ENCODE data around the gene LAMC3. TPM values are rescaled to one million over a fixed set of nuclear protein-coding genes. Genes with fewer than 3 reads are reported as not detected.

LAMC3 gene
- total RNA-seq, 1 donor from 2014 or later: not detected

GRCh38 chr9:131028221-131028884 lies 19.4 kb downstream of the LAMC3 start:
- Histone ChIP-seq H3K79me2 (ENCODE audit: low read depth) (no peaks in the 10 kb centered on the region), H2AFZ (replicated peaks) (no peak overlapping the region), H3K9ac (no peak overlapping the region), H3K4me1 (peaks cover 8% of the 10 kb centered on the region), H4K20me1 (ENCODE audit: low read depth) (no peaks in the 10 kb centered on the region), H3K4me2 (no peak overlapping the region), H3K4me3 (no peak overlapping the region), H3K36me3 (no peaks in the 10 kb centered on the region), H3K27ac (no peak overlapping the region), H3K9me3 (ENCODE audit: low read depth) (no peaks in the 10 kb centered on the region), H3F3A (ENCODE audit: low read depth) (no peaks in the 10 kb centered on the region), H3K27me3 (no peaks in the 10 kb centered on the region)
- Mint-ChIP-seq H3K4me1 (peaks cover 16% of the 10 kb centered on the region), H3K9me3 (no peaks in the 10 kb centered on the region), H3K27me3 (ENCODE audit: insufficient read depth, low read depth) (peaks cover 7% of the 10 kb centered on the region), H3K27ac (no peak overlapping the region), H3K36me3 (no peaks in the 10 kb centered on the region), H3K4me3 (no peak overlapping the region)
- DNase-seq (ENCODE audit: low spot score): no peak
- no peak for TF ChIP-seq CTCF (IDR thresholded peaks at IDR 0.05)
- no peak for TF ChIP-seq EZH2phosphoT487 (IDR thresholded peaks at IDR 0.05)
- no peak for TF ChIP-seq EZH2 (IDR thresholded peaks at IDR 0.05)

- no peak for DNase-seq (ENCODE audit: low spot score)
- Mint-ChIP-seq H3K27ac (no peak overlapping the region), H3K4me3 (no peak overlapping the region), H3K4me1 (peaks cover 16% of the 10 kb centered on the region), H3K27me3 (ENCODE audit: insufficient read depth, low read depth) (peaks cover 7% of the 10 kb centered on the region), H3K9me3 (no peaks in the 10 kb centered on the region), H3K36me3 (no peaks in the 10 kb centered on the region)
- no peaks in the 10 kb centered on the region for H3F3A ChIP-seq (ENCODE audit: low read depth)
- H2AFZ ChIP-seq (replicated peaks): no peak overlapping the region
- H3K9ac ChIP-seq: no peak overlapping the region
- H3K79me2 ChIP-seq (ENCODE audit: low read depth): no peaks in the 10 kb centered on the region
- H3K4me2 ChIP-seq: no peak overlapping the region
- no peak overlapping the region for H3K4me3 ChIP-seq
- no peaks in the 10 kb centered on the region for H3K9me3 ChIP-seq (ENCODE audit: low read depth)
- H3K4me1 ChIP-seq: peaks cover 8% of the 10 kb centered on the region
- no peaks in the 10 kb centered on the region for H3K36me3 ChIP-seq
- no peaks in the 10 kb centered on the region for H3K27me3 ChIP-seq
- no peak overlapping the region for H3K27ac ChIP-seq
- TF ChIP-seq EZH2phosphoT487 (IDR thresholded peaks at IDR 0.05): no peak
- TF ChIP-seq CTCF (IDR thresholded peaks at IDR 0.05): no peak
- no peak for TF ChIP-seq EZH2 (IDR thresholded peaks at IDR 0.05)
- no peaks in the 10 kb centered on the region for H4K20me1 ChIP-seq (ENCODE audit: low read depth)
These were observed 20.1 kb downstream of the LAMC3 start for GRCh38 chr9:131028931-131029573.

- no peaks in the 10 kb centered on the region for H3K36me3 ChIP-seq
- no peak overlapping the region for H3K27ac Mint-ChIP-seq
- H3K4me3 ChIP-seq: no peak overlapping the region
- H3F3A ChIP-seq (ENCODE audit: low read depth): no peaks in the 10 kb centered on the region
- H3K4me3 Mint-ChIP-seq: no peak overlapping the region
- H3K4me1 Mint-ChIP-seq: peaks cover 16% of the 10 kb centered on the region
- no peak overlapping the region for H3K27ac ChIP-seq
- no peaks in the 10 kb centered on the region for H4K20me1 ChIP-seq (ENCODE audit: low read depth)
- H3K9me3 ChIP-seq (ENCODE audit: low read depth): no peaks in the 10 kb centered on the region
- H3K79me2 ChIP-seq (ENCODE audit: low read depth): no peaks in the 10 kb centered on the region
- peaks cover 8% of the 10 kb centered on the region for H3K4me1 ChIP-seq
- no peaks in the 10 kb centered on the region for H3K27me3 ChIP-seq
- no peak overlapping the region for H2AFZ ChIP-seq (replicated peaks)
- no peak overlapping the region for H3K9ac ChIP-seq
- H3K36me3 Mint-ChIP-seq: no peaks in the 10 kb centered on the region
- DNase-seq (ENCODE audit: low spot score): no peak
- H3K4me2 ChIP-seq: no peak overlapping the region
- TF ChIP-seq EZH2phosphoT487 (IDR thresholded peaks at IDR 0.05) (no peak), CTCF (IDR thresholded peaks at IDR 0.05) (no peak), EZH2 (IDR thresholded peaks at IDR 0.05) (no peak)
- peaks cover 5% of the 10 kb centered on the region for H3K27me3 Mint-ChIP-seq (ENCODE audit: insufficient read depth, low read depth)
- H3K9me3 Mint-ChIP-seq: no peaks in the 10 kb centered on the region
These were observed 20.6 kb downstream of the LAMC3 start for GRCh38 chr9:131029574-131029952.

All from neural progenitor cell (in vitro differentiated cells).